ENCODE results near the gene MED7.

GRCh38 chr5:157160001-157160400, 17.3 kb upstream of the MED7 start:
- TF ChIP-seq POLR2A (conservative IDR thresholded peaks at IDR 0.05) (no peak), U2AF1 (optimal IDR thresholded peaks at IDR 0.05; ENCODE audit: low read depth, low read length) (no peak), BACH1 (tag; IDR thresholded peaks at IDR 0.05) (no peak), GABPB1 (CRISPR knock-in tag; IDR thresholded peaks at IDR 0.05) (no peak), ELF1 (tag; IDR thresholded peaks at IDR 0.05) (no peak), MYNN (IDR thresholded peaks at IDR 0.05) (no peak), MYNN (CRISPR knock-in tag; IDR thresholded peaks at IDR 0.05) (no peak), CTCF (IDR thresholded peaks at IDR 0.05 in 2 of 3, conservative IDR thresholded peaks at IDR 0.05 in 1 of 3; ENCODE audit: insufficient read depth in 2 of 3, low read depth in 1 of 3, low read length in 3 of 3) (no peak), CUX1 (CRISPR knock-in tag; IDR thresholded peaks at IDR 0.05) (no peak), SMARCE1 (IDR thresholded peaks at IDR 0.05) (no peak), ZNF384 (IDR thresholded peaks at IDR 0.05; ENCODE audit: low read depth, low read length) (no peak)
